GM12874 (cell line): ENCODE data around the gene TSPYL4.

Experiments used
- TF ChIP-seq, protein P1 (sequence below): IDR thresholded peaks from 2 replicates; pipeline ENCODE4 v1.5.1; 2011; ENCODE audit warnings: low read depth, mild to moderate bottlenecking, control low read depth, low read length, moderate library complexity; ENCODE audit not compliant: insufficient read depth

Gene TSPYL4

DNA sequence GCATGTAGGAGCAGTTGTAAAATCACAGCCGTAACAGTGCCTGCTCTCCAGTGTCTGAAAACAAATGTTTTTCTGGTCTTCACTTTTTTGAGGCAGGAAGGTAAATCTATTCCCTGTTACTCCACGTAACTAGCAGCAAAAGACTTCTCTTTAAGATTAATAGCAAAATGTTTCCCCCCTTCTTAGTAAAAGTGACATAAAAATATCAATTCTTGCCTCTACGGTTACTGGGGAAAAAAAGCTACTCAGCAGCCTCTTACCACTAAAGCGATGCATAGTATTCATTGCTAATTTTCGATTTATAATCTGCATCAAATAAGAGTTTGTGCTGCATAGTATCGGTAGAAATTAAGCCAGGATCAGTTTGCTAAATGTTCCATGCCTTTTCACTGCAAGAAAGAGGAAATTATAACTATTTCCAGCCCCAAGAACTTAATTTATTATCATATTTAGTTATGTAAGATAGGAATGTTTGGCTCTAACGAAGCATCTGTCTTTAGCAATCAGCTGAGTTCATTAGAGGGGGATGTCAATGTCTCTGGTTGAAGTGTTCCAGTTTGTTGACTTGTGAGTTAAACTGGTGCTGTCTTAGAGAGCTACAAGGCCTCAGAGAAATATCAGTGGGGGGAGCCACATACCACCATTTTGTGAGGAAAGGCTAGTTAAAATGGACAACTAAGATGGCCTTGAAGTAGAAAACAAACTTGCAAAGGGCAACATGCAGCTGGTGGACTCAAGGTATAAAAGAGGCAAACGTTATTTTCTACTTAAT, 26.5 kb upstream of the TSPYL4 start:
- TF ChIP-seq, protein P1, sequence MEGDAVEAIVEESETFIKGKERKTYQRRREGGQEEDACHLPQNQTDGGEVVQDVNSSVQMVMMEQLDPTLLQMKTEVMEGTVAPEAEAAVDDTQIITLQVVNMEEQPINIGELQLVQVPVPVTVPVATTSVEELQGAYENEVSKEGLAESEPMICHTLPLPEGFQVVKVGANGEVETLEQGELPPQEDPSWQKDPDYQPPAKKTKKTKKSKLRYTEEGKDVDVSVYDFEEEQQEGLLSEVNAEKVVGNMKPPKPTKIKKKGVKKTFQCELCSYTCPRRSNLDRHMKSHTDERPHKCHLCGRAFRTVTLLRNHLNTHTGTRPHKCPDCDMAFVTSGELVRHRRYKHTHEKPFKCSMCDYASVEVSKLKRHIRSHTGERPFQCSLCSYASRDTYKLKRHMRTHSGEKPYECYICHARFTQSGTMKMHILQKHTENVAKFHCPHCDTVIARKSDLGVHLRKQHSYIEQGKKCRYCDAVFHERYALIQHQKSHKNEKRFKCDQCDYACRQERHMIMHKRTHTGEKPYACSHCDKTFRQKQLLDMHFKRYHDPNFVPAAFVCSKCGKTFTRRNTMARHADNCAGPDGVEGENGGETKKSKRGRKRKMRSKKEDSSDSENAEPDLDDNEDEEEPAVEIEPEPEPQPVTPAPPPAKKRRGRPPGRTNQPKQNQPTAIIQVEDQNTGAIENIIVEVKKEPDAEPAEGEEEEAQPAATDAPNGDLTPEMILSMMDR: no peak

GRCh38 chr6:116279232-116280160, 25.6 kb upstream of the TSPYL4 start, which contains the start of gene TSPYL1:
Gene TSPYL1, minus strand, starts transcription at chr6:116279930. Its CDS starts 100 bp downstream, at chr6:116279830.
- TF ChIP-seq, protein P1: 0 out of 2 replicates have a peak, but pooled peaks have one; percentile 6

DNA sequence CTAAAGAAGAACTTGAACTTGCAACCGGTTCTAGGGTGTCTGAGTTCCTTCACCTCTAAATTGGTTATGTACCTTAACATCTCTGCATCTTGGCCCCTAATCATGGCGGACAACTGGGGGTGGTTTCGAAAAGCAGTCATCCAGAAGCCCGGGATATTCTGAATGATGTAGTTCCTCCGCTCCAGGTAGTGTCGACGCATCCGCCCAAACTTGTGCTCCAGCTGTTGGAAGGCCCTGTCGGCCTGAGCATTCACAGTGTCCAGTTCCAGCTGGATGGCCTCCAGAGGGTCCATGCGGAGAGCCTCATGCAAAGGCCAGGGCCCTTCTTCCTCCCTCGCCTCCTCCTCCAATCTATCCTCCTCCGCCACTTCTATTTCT, 25.0 kb upstream of the TSPYL4 start:
- TF ChIP-seq, protein P1: no peak

DNA sequence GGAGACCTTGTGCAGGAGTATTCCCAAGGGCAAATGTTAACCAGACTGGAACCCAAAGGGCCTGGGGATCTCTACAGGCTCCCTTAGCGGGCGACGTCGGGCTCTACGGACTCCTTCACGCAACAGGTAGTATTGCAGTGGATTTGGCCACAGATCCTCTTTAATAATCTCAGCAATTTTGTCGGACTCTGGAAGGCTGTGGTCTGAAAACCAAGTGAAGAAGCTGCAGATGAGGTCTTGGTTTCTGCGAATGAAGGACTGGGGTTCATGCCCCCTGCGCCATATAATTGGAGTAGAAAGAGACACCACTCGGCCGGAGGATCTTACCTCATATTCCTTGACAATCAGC, 24.6 kb upstream of the TSPYL4 start:
- TF ChIP-seq, protein P1: no peak

DNA sequence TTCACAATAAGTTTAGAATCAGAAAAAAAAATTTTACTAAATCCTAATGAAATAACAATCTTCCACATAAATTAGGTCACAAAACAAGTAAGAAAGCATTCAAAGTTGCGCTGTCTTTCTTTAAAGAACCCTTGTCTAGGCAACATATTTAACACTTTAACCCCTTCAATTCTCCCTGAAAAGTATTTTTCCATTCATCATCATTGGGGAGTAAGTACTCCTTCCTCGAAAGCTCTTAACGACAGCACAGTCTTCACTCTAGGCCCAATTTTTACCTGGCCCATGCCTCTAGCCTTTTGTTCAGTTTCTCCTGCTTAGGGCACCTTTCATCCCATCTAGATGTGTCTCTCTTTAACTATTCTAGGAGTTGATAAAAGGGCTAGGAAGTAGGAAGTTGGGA, 23.2 kb upstream of the TSPYL4 start:
- TF ChIP-seq, protein P1: no peak

GRCh38 chr6:116271149-116271708, 17.4 kb upstream of the TSPYL4 start:
- TF ChIP-seq, protein P1: no peak
